Ishikawa (cell line): Measurements from ENCODE around the gene ZNF532.

ENCODE experiments used
- CEBPB ChIP-seq: IDR thresholded peaks from 2 replicates; pipeline ENCODE4 v1.6.1; 2012
- CREB1 ChIP-seq: IDR thresholded peaks from 2 replicates; pipeline ENCODE4 v1.6.1; 2012; ENCODE audit warnings: low read depth
- EP300 ChIP-seq: IDR thresholded peaks from 2 replicates; pipeline ENCODE4 v1.6.1; 2012; ENCODE audit warnings: borderline replicate concordance
- MAX ChIP-seq: IDR thresholded peaks from 2 replicates; pipeline ENCODE4 v1.6.1; 2012
- NFIC ChIP-seq: IDR thresholded peaks from 2 replicates; pipeline ENCODE4 v1.6.1; 2012
- RAD21 ChIP-seq: IDR thresholded peaks from 2 replicates; pipeline ENCODE4 v1.6.1; 2012; ENCODE audit warnings: low read depth
- TAF1 ChIP-seq: IDR thresholded peaks from 2 replicates; pipeline ENCODE4 v1.6.1; 2012; ENCODE audit warnings: low read depth, mild to moderate bottlenecking
- TCF12 ChIP-seq: IDR thresholded peaks from 2 replicates; pipeline ENCODE4 v1.6.1; 2012; ENCODE audit warnings: low read depth
- TEAD4 ChIP-seq: IDR thresholded peaks from 2 replicates; pipeline ENCODE4 v1.6.1; 2012
- USF1 ChIP-seq: IDR thresholded peaks from 2 replicates; pipeline ENCODE4 v1.6.1; 2012
- YY1 ChIP-seq: IDR thresholded peaks from 2 replicates; pipeline ENCODE4 v1.6.1; 2012; ENCODE audit warnings: low read depth
- ZBTB7A ChIP-seq: IDR thresholded peaks from 2 replicates; pipeline ENCODE4 v1.6.1; 2012; ENCODE audit warnings: low read depth
- TF ChIP-seq, protein P1 (sequence below): IDR thresholded peaks from 2 replicates; pipeline ENCODE4 v1.6.1; 2012; ENCODE audit warnings: low read depth, mild to moderate bottlenecking

DNA sequence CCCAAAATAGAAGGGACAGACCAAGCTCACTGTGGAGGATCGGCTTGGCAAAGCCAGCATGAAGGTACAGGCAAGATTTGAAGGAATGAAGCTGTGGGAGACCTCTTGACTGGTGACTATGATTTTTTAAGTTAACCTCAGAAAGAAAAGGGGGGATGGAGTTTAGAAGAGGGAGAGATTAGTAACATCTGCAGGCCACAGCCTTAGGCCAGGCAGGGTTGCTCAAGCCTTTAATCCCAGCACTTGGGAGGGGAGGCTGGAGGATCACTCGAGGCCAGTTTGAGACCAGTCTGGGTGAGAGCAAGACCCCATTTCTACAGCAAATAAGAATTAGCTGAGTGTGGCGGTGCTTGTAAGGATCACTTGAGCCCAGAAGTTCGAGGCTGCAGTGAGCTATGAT is 46.6 kb downstream of the ZNF532 start:
- TF ChIP-seq, protein P1, sequence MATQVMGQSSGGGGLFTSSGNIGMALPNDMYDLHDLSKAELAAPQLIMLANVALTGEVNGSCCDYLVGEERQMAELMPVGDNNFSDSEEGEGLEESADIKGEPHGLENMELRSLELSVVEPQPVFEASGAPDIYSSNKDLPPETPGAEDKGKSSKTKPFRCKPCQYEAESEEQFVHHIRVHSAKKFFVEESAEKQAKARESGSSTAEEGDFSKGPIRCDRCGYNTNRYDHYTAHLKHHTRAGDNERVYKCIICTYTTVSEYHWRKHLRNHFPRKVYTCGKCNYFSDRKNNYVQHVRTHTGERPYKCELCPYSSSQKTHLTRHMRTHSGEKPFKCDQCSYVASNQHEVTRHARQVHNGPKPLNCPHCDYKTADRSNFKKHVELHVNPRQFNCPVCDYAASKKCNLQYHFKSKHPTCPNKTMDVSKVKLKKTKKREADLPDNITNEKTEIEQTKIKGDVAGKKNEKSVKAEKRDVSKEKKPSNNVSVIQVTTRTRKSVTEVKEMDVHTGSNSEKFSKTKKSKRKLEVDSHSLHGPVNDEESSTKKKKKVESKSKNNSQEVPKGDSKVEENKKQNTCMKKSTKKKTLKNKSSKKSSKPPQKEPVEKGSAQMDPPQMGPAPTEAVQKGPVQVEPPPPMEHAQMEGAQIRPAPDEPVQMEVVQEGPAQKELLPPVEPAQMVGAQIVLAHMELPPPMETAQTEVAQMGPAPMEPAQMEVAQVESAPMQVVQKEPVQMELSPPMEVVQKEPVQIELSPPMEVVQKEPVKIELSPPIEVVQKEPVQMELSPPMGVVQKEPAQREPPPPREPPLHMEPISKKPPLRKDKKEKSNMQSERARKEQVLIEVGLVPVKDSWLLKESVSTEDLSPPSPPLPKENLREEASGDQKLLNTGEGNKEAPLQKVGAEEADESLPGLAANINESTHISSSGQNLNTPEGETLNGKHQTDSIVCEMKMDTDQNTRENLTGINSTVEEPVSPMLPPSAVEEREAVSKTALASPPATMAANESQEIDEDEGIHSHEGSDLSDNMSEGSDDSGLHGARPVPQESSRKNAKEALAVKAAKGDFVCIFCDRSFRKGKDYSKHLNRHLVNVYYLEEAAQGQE = no peak
- TF ChIP-seq EP300 = no peak
- TF ChIP-seq TAF1 = no peak
- TF ChIP-seq ZBTB7A = no peak
- no peak for TF ChIP-seq YY1
- no peak for TF ChIP-seq TCF12
- TF ChIP-seq CEBPB = no peak
- TF ChIP-seq MAX = no peak
- no peak for TF ChIP-seq CREB1
- no peak for TF ChIP-seq USF1
- TF ChIP-seq NFIC = no peak
- TF ChIP-seq RAD21 = no peak
- TF ChIP-seq TEAD4 = no peak
